ENCODE measurements around the gene GREB1. TPM values are rescaled to one million over a fixed set of nuclear protein-coding genes. Genes with fewer than 3 reads are reported as not detected.

The GREB1 gene
- total RNA-seq, 1 experiment from 2014 or later: 0.62 TPM

- POLR2A ChIA-PET (ENCODE audit: unreplicated experiment): no interaction called here
- no TSS peak for BruUV-seq (replicated peaks)
- CTCF ChIA-PET: no interaction called here
- Histone ChIP-seq H4K20me1 (ENCODE audit: low read length) (no peaks in the 10 kb centered on the region), H2AFZ (ENCODE audit: low read length) (no peak overlapping the region), H3K4me2 (ENCODE audit: low read length) (no peak overlapping the region), H3K27ac (ENCODE audit: low read length) (no peak overlapping the region), H3K79me2 (ENCODE audit: low read length) (no peaks in the 10 kb centered on the region), H3K36me3 (ENCODE audit: low read depth, low read length) (no peaks in the 10 kb centered on the region), H3K9me2 (replicated peaks; ENCODE audit: low read length) (no peaks in the 10 kb centered on the region), H3K4me3 (ENCODE audit: low read length) (no peak overlapping the region), H3F3A (ENCODE audit: low read length, unreplicated experiment) (no peaks in the 10 kb centered on the region), H3K9ac (ENCODE audit: low read length) (no peak overlapping the region), H3K27me3 (ENCODE audit: low read length) (peaks cover 4% of the 10 kb centered on the region; the same call in 1 of the 2 replicates), H3K4me1 (ENCODE audit: insufficient read depth, low read length) (no peaks in the 10 kb centered on the region), H3K9me3 (ENCODE audit: low read length) (no peaks in the 10 kb centered on the region)
- ATAC-seq (no peak), DNase-seq (no peak)
- intact Hi-C loops (cut with micrococcal nuclease): no loop called here
- TF ChIP-seq EZH2phosphoT487 (IDR thresholded peaks at IDR 0.05; ENCODE audit: borderline replicate concordance, low read length) (no peak), EZH2 (IDR thresholded peaks at IDR 0.05; ENCODE audit: low read length, unreplicated experiment) (no peak), CTCF (conservative IDR thresholded peaks at IDR 0.05; ENCODE audit: low read depth, low read length) (no peak)
These were observed 41.1 kb upstream of the GREB1 start for GRCh38 chr2:11492720-11493119.

DNA sequence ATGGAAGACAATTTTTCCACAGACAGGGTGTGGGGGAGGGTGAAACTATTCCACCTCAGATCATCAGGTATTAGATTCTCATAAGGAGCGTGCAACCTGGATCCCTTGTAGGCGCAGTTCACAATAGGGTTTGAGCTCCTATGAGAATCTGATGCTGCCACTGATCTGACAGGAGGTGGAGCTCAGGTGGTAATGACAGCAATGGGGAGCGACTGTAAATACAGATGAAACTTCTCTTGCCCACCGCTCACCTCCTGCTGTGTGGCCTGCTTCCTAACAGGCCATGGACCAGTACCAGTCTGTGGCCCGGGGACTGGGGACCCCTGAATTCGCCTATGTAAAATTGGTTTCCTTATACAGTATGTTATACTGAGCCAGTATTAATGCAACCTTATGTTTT, 40.6 kb upstream of the GREB1 start:
- no peak for TF ChIP-seq CTCF (conservative IDR thresholded peaks at IDR 0.05; ENCODE audit: low read depth, low read length)
- Histone ChIP-seq H3K79me2 (ENCODE audit: low read length) (no peaks in the 10 kb centered on the region), H3K4me2 (ENCODE audit: low read length) (no peak overlapping the region), H4K20me1 (ENCODE audit: low read length) (no peaks in the 10 kb centered on the region), H3K27me3 (ENCODE audit: low read length) (no peaks in the 10 kb centered on the region), H3K9me3 (ENCODE audit: low read length) (no peaks in the 10 kb centered on the region), H3K4me1 (ENCODE audit: insufficient read depth, low read length) (no peaks in the 10 kb centered on the region), H3K4me3 (ENCODE audit: low read length) (no peak overlapping the region), H3K9me2 (replicated peaks; ENCODE audit: low read length) (no peaks in the 10 kb centered on the region), H3F3A (ENCODE audit: low read length, unreplicated experiment) (no peaks in the 10 kb centered on the region), H2AFZ (ENCODE audit: low read length) (no peak overlapping the region), H3K27ac (ENCODE audit: low read length) (no peak overlapping the region), H3K9ac (ENCODE audit: low read length) (no peak overlapping the region), H3K36me3 (ENCODE audit: low read depth, low read length) (no peaks in the 10 kb centered on the region)
- intact Hi-C loops (cut with micrococcal nuclease): no loop called here
- ChIA-PET CTCF (no interaction called here), POLR2A (ENCODE audit: unreplicated experiment) (no interaction called here)
- DNase-seq (no peak), ATAC-seq (no peak)
- no TSS peak for BruUV-seq (replicated peaks)

- intact Hi-C loops (cut with micrococcal nuclease): no loop called here
- Histone ChIP-seq H3K4me2 (ENCODE audit: low read length) (no peak overlapping the region), H4K20me1 (ENCODE audit: low read length) (no peaks in the 10 kb centered on the region), H2AFZ (ENCODE audit: low read length) (no peak overlapping the region), H3K9me2 (replicated peaks; ENCODE audit: low read length) (no peaks in the 10 kb centered on the region), H3K4me1 (ENCODE audit: insufficient read depth, low read length) (peaks cover 4% of the 10 kb centered on the region; the same call in 1 of the 2 replicates), H3K27ac (ENCODE audit: low read length) (no peak overlapping the region), H3K36me3 (ENCODE audit: low read depth, low read length) (no peaks in the 10 kb centered on the region), H3K9me3 (ENCODE audit: low read length) (no peaks in the 10 kb centered on the region), H3K27me3 (ENCODE audit: low read length) (no peaks in the 10 kb centered on the region), H3K4me3 (ENCODE audit: low read length) (no peak overlapping the region), H3F3A (ENCODE audit: low read length, unreplicated experiment) (no peaks in the 10 kb centered on the region), H3K79me2 (ENCODE audit: low read length) (no peaks in the 10 kb centered on the region), H3K9ac (ENCODE audit: low read length) (no peak overlapping the region)
- ATAC-seq (no peak), DNase-seq (no peak)
- TF ChIP-seq EZH2 (IDR thresholded peaks at IDR 0.05; ENCODE audit: low read length, unreplicated experiment) (no peak), EZH2phosphoT487 (IDR thresholded peaks at IDR 0.05; ENCODE audit: borderline replicate concordance, low read length) (no peak), CTCF (conservative IDR thresholded peaks at IDR 0.05; ENCODE audit: low read depth, low read length) (no peak)
- no TSS peak for BruUV-seq (replicated peaks)
- ChIA-PET POLR2A (ENCODE audit: unreplicated experiment) (no interaction called here), CTCF (no interaction called here)
These were observed 39.5 kb upstream of the GREB1 start for GRCh38 chr2:11494310-11494709.
